GM19023 (cell line): ENCODE results near the gene HOXA2.

Source experiments
- ATAC-seq: cut with Tn5 transposase; IDR thresholded peaks from one replicate; pipeline ENCODE4 v1.9.1; 2021; ENCODE audit warnings: mild to moderate bottlenecking, moderate library complexity; ENCODE audit not compliant: unreplicated experiment

The HOXA2 gene

DNA sequence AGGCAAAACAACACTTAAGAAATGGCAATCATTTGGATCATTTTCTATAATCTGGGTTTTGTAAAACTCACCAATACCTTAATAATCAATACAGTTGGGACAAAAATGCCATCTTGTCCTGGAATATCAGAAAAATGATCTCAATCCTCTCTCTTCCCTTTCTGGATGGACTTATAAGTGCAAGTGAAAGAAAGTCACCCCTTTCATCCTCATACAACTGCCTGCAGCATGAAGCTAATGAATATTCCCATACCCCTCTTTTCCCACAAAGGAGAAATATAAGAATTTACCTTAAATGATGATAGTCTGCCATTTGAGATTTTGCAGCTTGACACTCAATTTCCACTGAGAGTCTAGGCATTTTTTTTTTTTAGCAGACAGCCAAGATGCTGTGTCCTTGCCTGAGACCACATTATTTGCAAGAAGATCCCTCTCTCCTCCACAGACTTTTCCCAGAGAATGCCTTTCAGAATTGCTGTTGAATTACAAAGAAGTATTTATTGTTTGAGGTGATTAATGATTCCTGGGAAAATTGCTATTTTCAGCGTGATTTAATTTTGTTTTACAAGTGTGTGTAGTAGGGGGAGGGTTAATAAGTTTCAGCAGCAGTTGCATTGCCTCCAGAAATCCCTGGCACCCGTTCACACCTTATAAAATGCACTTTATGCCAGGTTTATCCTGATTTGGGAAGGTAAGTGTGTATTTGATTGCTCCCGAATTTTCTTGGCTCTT, 24.3 kb upstream of the HOXA2 start:
- ATAC-seq, result no peak

DNA sequence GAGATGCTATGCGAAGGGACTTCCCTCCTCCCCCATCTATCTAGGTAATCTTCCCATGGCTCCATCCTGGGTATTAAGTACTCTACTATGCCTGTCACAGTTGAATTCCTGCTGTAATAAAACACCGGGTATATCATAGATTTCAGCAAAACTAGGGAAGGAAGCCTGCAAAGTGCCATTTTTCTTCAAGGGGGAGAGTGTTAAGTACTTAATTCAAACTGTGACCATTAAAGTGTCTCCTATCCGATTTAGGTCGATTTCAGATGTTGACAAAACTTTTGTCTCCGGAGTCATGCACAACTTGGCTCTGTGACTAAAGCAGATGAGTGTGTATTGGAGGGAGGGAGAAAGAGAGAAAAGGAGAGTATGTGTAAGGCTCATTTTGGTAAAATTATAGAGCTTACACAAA, 23.5 kb upstream of the HOXA2 start:
- ATAC-seq, result no peak

DNA sequence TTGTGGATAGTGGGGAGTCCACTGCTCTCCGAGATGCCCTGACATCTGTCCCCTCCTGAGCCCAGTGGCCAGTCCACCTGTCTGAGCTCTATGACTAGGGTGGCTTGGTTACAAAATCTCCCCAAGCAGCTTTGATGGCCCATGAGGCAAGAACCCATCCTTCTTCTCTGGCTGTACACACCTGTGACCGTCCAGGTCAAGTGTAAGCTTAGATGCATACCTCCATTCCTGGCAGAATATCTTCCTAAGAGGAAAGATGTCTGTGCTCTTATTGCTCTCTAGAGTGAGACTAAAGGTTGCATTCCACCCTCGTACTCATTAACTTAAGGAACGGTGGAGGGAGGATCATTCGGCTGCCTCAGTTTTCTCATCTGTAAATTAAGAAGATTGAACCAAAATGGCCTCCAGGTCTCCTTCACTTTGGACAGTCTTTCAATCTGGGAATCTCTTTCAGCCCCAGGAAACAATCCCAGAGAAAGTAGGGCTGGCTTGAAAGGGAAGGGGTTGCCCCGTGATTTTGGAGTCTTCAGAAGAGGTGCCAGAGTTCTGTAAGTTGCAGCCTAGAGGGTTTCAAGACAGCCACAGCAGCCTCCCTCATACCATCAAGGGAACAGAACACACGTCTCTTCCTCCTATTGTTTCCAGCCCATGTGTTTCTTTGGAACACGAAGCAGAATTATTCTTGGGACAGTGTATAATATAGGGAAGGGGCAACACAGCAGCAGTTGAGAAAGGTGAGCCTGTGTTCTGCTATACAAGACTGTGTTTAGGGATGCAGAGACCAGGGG, 22.6 kb upstream of the HOXA2 start:
- ATAC-seq, result no peak

DNA sequence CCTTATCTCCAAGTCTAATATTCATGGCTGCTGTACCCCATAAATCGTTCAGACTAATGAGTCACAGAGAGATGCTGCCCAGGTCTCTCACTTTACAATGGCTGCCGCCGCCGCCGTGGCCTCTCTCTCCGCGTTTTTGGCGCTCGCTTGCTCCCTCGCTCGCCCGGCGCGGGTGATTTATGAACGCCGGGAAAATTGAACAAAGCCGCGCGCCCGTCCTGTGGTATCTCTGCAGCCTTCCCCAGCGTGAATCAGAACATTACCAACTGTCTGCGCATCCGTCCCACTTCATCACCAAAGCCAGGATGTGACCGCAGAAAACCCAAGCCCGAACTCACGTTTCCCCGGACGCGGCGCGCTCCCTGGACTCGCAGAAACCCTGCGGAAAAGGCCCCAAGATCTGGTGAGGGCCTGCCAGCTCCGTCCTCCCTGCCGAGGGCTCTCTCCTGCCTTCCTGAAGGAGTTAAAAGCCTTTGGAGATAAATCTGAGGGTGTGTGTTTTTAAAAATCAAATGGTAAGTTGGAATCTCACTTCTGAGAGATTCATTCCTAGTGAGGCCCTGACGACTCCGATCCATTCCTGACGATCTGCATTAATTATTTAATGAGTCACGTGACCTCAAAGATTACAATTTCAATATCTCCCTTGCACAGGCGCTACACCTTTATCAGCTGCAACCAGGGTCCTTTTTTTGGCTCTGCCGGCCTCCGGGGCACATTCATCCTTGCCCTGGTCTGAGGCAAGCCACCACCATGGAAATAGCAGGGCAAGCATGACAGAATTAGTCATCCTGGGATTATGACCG, 21.8 kb upstream of the HOXA2 start:
- no peak for ATAC-seq

DNA sequence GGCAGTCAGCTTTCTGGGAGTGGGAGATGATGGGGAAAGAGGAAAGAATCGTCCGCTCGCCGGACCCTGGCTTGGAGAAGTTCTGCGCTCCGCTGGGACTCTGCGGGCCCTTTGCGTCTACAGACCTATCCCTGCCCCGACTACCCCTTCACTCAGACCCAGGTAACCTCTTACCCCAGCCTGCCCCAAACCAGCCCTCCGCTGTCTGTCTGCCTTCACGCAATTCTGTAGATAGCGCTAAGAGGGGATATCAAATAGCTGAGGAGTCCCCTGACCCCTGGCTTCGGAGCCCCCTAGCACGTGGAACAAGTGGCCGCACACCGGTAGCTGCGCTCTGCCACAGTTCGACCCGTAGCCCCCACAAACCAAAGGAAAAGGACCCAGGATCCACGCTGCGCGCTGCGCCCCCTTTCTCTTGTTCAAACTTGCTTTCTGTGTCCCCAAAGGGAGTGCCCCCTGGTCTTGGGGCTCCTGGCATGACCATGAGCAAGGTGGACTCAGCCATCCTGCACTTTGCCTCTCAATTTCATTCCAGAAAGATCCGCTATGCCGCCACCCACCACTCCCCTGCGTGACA, 21.1 kb upstream of the HOXA2 start:
- ATAC-seq, result no peak

DNA sequence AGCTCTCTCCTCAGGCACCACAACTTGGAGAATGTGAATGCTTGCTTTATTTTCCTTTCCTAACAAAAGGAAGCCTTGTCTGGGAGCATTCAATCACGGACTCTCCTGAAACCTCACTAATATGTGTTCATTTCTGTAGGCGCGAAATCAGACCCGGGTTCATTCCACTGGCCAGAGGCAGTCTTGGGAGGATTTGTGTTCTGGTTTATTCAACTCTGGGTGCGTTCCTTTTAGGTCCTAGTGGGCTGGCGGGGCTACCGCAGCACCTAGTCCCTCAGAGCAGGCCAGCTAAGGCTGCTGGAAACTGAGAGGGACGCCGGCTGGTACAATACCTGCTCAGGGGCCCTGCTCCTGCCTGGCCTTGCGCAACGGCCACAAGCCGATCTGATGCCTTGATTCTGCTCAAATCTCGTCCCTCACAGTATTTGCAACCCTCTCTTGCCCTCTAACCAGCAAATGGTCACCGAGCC, 20.6 kb upstream of the HOXA2 start:
- ATAC-seq, result no peak

DNA sequence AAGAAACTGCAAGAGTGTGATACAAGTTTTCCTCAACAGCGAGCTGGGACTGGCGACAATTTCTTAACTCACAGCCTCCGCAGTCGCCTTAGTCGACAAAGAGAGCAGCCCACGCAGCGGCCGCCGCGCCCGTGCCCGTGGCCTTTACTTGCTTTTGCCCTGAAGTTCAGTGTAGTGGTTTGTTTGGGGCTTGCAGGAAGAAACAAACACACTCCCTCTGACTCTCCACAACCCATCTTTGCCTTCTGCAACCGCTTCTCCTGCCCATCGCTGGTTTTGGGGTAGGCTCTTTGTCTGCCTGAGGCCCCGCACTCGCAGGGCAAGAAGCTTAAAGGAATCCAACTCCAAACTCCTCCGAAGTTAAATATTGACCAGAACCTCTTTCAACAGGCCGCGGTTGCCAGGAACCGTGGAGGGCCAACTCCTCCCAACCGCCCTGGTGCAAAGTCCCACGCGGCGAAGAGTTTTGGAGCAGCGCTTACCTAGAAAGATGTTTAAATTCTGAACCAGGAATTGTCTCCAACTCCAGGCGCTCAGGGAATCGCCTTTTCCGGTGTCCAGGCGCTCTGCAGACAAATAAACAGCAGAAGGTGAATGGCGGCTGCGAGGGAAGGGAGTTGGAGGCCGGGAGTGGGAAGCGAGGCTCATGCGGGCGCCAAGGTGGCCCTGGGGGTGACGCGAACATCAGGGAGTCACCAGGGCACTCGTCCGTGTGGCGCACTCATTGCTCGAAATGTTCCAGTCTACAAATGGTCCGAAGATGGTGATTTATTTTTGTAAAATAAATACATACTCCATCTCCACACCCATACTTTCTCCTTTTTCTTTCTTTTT, 19.8 kb upstream of the HOXA2 start:
- ATAC-seq, result no peak

DNA sequence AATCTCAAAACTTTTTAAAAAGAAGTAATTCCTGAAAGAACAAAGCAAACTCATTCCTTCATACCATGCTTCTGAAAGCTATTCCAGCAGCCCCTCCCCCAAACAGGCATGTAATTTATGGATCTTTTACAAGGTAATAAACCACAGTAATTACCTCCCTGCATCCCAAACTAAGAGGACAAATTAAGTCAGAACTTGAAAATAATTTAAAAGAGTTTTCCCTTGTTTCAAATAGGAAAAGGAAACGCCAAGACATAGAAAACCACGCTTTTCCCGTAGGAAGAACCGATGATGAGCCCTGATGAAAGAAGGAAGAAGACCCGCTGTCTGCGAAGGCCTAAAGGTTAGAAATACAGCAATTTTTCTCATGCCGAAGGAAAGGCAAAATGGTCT, 19.2 kb upstream of the HOXA2 start:
- ATAC-seq, result no peak

DNA sequence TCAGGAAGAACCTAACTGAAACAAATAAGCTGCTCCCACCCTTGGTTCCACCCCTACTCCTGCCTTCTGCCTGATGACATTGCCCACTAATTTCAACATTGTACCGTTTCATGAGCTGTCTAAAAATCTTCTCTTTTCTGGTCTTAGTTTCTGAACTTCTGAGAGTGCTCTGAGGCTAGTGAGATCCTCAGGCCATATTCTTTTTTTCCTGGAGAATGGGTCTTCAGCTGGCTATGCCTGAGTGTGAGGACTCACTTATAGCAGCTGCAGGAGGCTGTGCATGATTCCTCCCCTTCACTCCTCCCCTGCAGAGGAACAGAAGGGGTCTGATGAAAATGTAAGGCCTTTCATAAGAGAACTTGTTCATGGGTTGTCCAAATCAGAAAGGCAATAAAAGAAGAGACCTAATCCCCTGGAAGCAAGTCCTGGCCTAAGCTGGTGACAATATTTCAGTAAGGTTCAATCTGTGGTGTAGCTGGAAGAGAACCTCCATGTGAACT, 17.0 kb upstream of the HOXA2 start:
- no peak for ATAC-seq

DNA sequence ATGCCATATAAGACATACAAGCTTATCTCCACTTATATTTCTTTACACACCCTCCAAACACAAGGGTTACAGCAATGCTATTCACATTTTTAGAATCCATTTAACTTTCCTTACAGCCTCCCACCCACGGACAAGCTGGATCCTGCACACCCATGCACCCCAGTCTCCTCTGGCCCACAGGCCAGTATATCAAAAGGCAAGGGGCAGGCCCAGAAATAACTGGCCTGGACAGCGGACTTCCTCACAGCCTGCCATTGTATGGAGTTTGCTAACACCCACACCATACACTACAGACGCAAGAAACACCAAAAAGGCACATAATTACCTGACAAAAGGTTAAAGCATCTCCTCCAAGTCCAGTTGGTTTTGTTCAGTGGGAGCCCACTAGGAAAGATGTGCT, 16.1 kb upstream of the HOXA2 start:
- no peak for ATAC-seq

DNA sequence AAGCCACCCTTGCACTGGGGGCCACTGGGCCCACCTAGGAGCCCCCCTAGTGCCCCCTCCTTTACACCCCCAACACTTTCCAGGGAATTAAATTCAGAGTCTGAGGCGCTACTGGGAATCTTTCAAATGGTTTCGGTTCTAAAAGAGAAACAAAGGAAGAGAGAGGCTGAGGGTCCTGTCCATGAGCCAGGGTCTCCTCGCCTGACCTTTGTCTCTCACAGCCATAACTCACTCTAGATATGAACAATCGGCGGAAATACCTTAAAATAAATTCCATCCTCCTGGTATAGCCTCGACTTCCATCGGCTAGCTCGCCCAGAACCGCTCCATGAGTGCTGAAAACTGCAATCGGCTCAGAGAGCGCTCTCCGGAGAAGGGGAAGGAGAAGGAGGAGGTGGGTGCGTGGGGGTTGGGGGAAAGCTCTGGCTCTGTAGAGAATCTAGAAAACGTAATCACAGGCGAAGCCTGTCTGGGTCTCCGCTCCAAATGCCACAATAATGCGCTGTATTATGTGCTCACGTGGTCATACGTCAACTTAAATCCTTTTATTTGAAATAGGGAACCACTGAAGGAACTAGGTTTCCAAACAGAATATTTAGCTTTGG, 15.5 kb upstream of the HOXA2 start:
- no peak for ATAC-seq

DNA sequence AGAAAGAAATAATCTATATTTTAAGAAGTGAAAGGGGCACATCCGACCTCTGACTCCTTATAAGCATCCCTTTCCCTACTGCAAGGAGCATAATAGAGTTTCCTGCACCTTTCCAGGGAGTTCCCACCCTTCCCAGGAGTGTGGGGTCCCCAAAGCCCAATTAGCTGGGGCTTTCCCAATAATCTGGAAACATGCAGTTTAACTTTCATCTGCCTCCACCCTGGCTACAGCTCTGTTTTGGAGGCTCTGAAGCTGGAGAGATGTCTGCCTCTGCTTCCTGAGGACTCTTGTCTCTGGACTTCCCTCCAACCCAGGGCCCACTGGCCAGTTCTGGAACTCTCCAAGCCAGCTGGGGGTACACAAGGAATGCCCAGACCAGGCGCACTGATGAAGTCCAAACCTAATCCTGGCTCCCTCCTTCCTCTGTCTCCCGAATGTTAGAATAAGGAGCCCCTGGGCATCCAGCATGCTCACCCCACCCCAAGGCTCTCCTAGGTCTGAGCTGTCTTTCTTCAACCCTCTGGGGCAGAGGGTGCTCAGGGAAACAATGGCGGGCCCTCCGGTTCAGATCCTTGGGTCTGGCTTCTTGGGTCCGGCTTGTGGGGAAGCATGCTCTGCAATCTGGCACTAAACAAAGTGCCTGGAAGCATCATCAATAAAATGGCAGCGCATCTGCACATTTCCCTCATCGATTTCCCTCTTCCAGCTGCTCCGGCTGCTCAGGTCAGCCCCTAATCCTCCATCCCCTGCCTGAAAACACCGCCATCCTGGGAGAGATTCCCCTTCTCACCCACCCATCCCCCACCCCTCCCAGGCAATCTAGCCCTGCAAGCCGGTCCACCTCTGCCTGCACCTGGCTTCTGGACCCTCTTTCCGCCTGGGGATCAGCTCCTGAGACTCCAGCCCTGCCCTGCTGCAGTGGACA, 14.7 kb upstream of the HOXA2 start:
- ATAC-seq, result no peak

DNA sequence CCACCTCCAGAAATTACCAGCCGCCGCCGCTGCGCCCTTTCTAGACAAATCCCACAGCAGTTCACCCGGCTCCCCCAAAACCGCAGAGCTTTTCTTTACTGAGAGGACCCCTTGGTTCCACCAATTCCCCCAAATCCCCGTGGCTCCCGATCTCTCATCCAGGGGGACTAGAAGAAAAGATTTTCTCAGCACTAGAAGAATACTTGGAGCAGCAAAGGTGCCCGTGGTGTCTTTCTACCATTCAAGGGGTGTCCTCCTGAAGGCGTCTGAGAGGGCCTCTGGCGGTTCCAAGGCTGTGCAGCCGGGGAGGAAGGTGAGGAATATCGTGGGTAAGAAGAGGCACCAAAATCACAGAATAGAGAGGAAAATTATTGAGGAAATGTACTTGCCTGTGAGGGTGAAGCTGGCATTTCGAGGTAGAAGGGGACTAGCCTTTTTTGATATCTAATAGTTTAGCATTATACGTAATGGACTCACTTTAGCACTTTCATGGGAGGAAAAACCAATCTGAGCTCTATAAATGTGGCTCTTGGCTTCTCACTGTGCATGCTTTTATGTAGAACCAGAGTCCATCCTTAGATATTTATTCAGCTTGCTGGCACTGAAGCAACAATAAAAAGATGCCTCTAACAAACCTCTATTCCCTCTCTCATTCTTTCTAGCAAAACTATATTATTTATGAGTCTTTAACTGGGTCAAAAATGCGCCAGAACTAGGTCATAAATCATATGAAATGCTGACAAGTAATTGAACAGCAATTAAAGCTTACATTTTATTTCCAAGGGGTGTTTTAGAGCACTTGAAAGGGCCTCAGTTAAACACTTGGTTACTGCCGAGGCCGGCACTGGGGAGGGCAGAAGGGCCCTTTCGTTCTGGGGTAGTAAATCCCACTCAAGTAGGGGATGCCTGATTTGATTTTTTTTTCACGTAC, 13.8 kb upstream of the HOXA2 start:
- ATAC-seq, result no peak

DNA sequence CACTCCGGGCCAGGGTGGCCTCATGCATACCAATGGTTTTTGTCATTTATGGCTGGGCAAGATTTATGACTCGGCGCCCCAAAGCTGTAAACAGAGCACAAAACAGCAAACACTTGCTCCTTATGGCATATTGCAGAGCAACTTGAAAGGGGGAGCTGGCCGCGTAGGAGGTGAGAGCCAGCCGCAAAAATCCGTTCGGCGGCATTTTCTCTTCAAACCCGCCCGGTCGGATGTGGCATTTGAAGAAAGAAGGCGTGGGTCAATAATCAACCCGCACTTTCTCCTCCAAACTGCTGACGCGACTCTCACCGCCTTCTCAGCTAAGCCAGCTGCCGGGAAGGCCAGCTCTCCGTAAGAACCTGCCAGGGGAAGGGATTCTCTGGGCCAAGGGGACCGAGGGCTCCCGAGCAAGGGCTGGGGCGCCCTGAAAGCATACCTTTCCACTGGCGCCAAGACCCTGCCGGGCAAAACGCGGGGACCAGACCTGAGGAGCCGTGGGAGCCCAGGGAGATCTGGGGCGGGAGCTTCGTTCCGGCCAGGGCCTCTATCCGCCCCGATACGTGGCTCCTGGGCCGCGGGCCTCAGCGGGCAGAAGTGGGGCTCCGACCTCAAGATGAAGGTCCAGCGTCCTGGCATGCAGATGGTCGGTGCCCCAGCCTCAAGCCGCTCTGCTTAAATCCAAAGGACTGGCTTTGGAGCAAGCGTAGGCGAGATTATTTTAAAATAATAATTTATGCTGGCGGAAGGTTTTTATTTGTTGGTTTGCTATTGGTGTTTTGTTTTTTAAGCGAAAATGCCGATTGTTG, 12.9 kb upstream of the HOXA2 start:
- ATAC-seq, result no peak

DNA sequence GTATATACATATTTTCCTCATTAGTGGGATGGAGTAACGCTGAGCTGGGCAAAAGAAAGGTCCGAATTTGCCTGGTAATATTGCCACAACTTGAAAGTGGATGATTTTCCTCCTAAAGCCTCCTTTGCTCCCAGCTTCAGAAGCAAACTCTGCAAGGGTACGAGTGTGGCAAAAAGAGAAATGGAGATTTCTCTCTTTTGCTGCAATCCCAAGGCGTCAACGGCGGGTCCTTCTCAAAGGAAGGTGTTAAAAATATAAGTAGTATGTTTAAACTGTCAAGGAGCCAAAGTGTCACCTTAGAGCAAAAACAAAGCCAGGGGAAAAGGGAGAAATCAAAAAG, 12.4 kb upstream of the HOXA2 start:
- ATAC-seq, result no peak

DNA sequence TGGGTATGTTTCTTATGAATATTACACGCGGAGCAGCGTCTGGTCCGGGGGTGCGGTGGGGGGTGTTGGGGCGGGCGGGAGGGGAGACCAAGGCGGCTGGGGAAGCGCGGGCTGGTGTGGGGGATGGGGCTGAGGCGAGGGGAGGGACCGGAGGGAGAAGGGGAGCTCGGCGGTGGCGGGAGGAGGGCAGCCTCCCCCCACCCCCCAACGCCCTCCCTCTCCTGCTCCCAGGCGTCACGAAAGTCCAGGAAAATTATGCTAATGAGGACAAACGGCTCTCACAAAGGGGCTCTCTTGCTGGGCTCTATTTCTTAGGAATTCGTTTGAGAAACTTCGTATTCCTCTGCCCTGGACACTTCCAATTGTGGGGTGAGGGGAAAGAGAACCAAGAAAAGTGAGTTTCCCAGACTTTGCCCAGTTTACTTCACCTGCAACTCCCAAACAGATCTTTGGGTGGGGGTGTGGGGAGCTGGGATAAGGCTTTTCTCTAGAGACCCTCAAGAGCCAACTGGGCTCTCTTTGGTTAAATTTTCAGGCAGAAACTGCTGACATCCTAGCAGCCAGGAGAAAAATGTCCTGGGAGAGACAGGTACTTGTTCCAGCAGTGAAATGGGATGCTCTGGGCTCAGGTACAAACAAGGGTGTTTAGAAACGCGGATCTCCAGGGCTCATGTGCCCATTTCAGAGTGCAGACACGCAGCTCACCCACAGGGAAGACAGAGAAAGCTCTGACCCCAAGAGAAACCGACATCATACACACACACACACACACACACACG, 11.7 kb upstream of the HOXA2 start:
- ATAC-seq, result no peak
